HFFc6 (cell line): Measurements from ENCODE around the gene LCN10. TPM values are rescaled to one million over a fixed set of nuclear protein-coding genes. Genes with fewer than 3 reads are reported as not detected.

ENCODE experiments used
- DNase-seq: peaks from one replicate; pipeline ENCODE4 v3.0.0-alpha.2; 2018
- H3K27ac Mint-ChIP-seq: 2 replicates; pipeline ENCODE4 v1.8.0; 2020; ENCODE audit warnings: mild to moderate bottlenecking, mixed read lengths
- H3K27me3 Mint-ChIP-seq: 2 replicates; pipeline ENCODE4 v1.8.0; 2021; ENCODE audit warnings: mild to moderate bottlenecking, moderate library complexity, mixed read lengths; ENCODE audit not compliant: insufficient read depth
- H3K36me3 Mint-ChIP-seq: 2 replicates; pipeline ENCODE4 v1.8.0; 2021; ENCODE audit warnings: low read depth, mixed read lengths
- H3K4me1 Mint-ChIP-seq: 2 replicates; pipeline ENCODE4 v1.8.0; 2020; ENCODE audit warnings: low read depth, mixed read lengths
- H3K4me3 Mint-ChIP-seq: 2 replicates; pipeline ENCODE4 v1.8.0; 2020; ENCODE audit warnings: mild to moderate bottlenecking, moderate library complexity, mixed read lengths
- H3K9me3 Mint-ChIP-seq: 2 replicates; pipeline ENCODE4 v1.8.0; 2020; ENCODE audit warnings: mild to moderate bottlenecking, mixed read lengths
- CTCF ChIP-seq: fragments of 200-600 bp; sonication (generic); IDR thresholded peaks from 2 replicates; pipeline ENCODE4 v1.5.0; 2021; ENCODE audit warnings: antibody characterized with exemption, mild to moderate bottlenecking
- total RNA-seq, 6 experiments: library from RNA; stranded (reverse); fragmentation: NEBNext Ultra II Directional; extraction: Animal tissue kit (Norgen Biotek cat#: 25700); gene quantifications; 2 replicates in 1 of 6; 3 replicates in 5 of 6; pipeline ENCODE4 v1.2.3, GENCODE V29; 2021

The LCN10 gene
- total RNA-seq, 6 experiments from 2014 or later = not detected

GRCh38 chr9:136700304-136700703 lies 42.4 kb downstream of the LCN10 start:
- H3K27me3 Mint-ChIP-seq = peaks cover 48% of the 10 kb centered on the region
- peaks cover 4% of the 10 kb centered on the region; the same call in 1 of the 2 replicates for H3K4me1 Mint-ChIP-seq
- H3K36me3 Mint-ChIP-seq = no peaks in the 10 kb centered on the region
- no peak for TF ChIP-seq CTCF
- H3K27ac Mint-ChIP-seq = no peak overlapping the region
- no peak overlapping the region; the same call in 1 of the 2 replicates for H3K4me3 Mint-ChIP-seq
- no peak for DNase-seq
- H3K9me3 Mint-ChIP-seq = no peaks in the 10 kb centered on the region

GRCh38 chr9:136698635-136699246 lies 44.0 kb downstream of the LCN10 start:
- no peak overlapping the region for H3K27ac Mint-ChIP-seq
- TF ChIP-seq CTCF = no peak
- peaks cover 7% of the 10 kb centered on the region; the same call in 1 of the 2 replicates for H3K4me1 Mint-ChIP-seq
- peaks cover 46% of the 10 kb centered on the region for H3K27me3 Mint-ChIP-seq
- no peak overlapping the region for H3K4me3 Mint-ChIP-seq
- H3K36me3 Mint-ChIP-seq = no peaks in the 10 kb centered on the region
- no peaks in the 10 kb centered on the region for H3K9me3 Mint-ChIP-seq
- DNase-seq = no peak

DNA sequence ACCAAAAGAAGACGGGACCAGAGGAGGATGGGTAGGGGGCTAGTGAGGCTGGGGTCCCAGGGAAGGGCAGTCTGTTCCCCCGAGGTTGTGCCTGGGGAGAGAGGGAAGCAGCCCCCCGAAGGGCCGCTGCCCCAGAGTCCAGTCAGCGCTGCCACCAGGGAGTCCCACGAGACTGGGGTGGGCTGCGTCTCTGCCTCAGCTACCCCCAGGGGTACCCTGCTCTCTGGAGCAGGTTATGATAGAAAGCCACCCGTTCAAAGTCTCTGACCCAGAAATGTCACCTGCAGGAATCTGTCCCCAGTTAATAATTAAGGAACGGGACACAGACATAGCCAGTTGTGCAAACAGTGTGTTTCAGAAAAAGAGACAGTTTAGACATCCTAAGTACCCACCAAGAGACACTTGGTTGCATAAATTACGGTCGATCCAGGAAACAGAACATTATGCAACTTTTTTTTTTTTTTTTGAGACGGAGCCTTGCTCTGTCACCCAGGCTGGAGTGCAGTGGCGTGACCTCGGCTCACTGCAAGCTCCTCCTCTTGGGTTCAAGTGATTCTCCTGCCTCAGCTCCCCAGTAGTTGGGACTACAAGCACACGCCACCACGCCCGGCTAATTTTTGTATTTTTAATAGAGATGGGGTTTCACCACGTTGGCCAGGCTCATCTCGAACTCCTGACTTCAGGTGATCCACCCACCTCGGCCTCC lies 44.8 kb downstream of the LCN10 start:
- no peak for TF ChIP-seq CTCF

DNA sequence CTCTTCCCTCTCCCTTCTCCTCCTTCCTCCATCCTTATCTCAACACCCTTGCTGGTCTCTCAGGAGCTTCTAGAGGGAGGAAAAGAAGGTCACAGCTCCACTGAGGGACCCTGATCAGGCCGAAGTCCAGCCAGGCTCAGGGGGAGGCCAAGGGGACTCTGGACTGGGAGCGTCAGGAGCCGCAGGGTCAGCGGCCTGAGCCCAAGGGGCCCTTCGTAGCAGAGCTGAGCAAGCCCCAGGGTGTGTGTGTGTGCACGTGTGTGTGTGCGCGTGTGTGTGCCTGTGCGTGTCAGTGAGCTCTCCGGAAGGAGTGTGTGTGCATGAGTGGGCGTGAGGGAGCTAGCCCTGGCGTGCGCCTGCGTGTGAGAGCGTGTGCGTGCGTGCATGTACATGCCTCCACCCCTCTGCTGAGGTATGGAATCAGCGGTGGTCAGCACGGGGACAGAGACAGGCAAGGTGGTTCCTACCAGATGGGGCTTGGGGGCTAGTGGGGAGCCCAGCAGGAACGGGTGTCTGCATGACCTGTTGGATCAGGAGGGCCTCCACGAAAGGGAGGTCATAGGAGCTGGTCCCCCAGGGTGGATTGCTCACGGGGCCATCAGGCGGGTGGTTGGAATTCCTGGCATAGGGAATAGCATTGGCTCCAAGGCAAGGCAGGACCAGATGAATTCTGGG lies 45.5 kb downstream of the LCN10 start:
- Mint-ChIP-seq H3K9me3 (no peaks in the 10 kb centered on the region), H3K27me3 (peaks cover 37% of the 10 kb centered on the region), H3K27ac (no peak overlapping the region), H3K4me3 (no peak overlapping the region), H3K36me3 (no peaks in the 10 kb centered on the region), H3K4me1 (peaks cover 14% of the 10 kb centered on the region)
- no peak for TF ChIP-seq CTCF
- no peak for DNase-seq

More for the DNA sequence above, 44.8 kb downstream of the LCN10 start:
- H3K4me1 Mint-ChIP-seq = peaks cover 14% of the 10 kb centered on the region
- no peaks in the 10 kb centered on the region for H3K9me3 Mint-ChIP-seq
- H3K27ac Mint-ChIP-seq = no peak overlapping the region
- DNase-seq = no peak
- H3K4me3 Mint-ChIP-seq = no peak overlapping the region
- peaks cover 39% of the 10 kb centered on the region for H3K27me3 Mint-ChIP-seq
- H3K36me3 Mint-ChIP-seq = no peaks in the 10 kb centered on the region

- DNase-seq = no peak
- peaks cover 34% of the 10 kb centered on the region for H3K27me3 Mint-ChIP-seq
- no peaks in the 10 kb centered on the region for H3K36me3 Mint-ChIP-seq
- no peak overlapping the region for H3K4me3 Mint-ChIP-seq
- no peak overlapping the region for H3K27ac Mint-ChIP-seq
- TF ChIP-seq CTCF = no peak
- H3K4me1 Mint-ChIP-seq = peaks cover 14% of the 10 kb centered on the region
- H3K9me3 Mint-ChIP-seq = no peaks in the 10 kb centered on the region
Measured at GRCh38 chr9:136696502-136696901, 46.2 kb downstream of the LCN10 start.
